Measurements from ENCODE around the gene TSPAN9. TPM values are rescaled to one million over a fixed set of nuclear protein-coding genes. Genes with fewer than 3 reads are reported as not detected.

Gene TSPAN9
- total RNA-seq, 2 experiments from 2014 or later = 0.15 TPM; not detected in 1

GRCh38 chr12:3087758-3088650 is 10.8 kb downstream of the TSPAN9 start:
- H3K4me3 Mint-ChIP-seq = no peak overlapping the region
- CTCF ChIA-PET = interaction anchor here (1.0 to 1.6 kb wide), 2 partner anchors 15 to 17 kb away, joined by 3 to 4 read pairs; no protein-coding TSS in a partner anchor
- no peak for DNase-seq
- no peaks in the 10 kb centered on the region for H3K9me3 Mint-ChIP-seq
- H3K4me1 Mint-ChIP-seq = peaks cover 6% of the 10 kb centered on the region
- no peaks in the 10 kb centered on the region for H3K36me3 Mint-ChIP-seq (ENCODE audit: low read depth)
- no peaks in the 10 kb centered on the region for H3K27me3 Mint-ChIP-seq
- H3K27ac Mint-ChIP-seq = no peak overlapping the region
- POLR2A ChIA-PET = no interaction called here

GRCh38 chr12:3089588-3089987 is 12.4 kb downstream of the TSPAN9 start:
- Mint-ChIP-seq H3K4me3 (no peak overlapping the region), H3K9me3 (no peaks in the 10 kb centered on the region), H3K4me1 (no peaks in the 10 kb centered on the region), H3K36me3 (ENCODE audit: low read depth) (no peaks in the 10 kb centered on the region), H3K27ac (no peak overlapping the region), H3K27me3 (no peaks in the 10 kb centered on the region)
- ChIA-PET POLR2A (no interaction called here), CTCF (interaction anchor here (1.6 kb wide), 1 partner anchor 16 kb away, joined by 4 read pairs; no protein-coding TSS in a partner anchor)
- no peak for DNase-seq

GRCh38 chr12:3090240-3091037 is 13.3 kb downstream of the TSPAN9 start:
- no peaks in the 10 kb centered on the region for H3K9me3 Mint-ChIP-seq
- no peak for DNase-seq
- H3K27ac Mint-ChIP-seq = no peak overlapping the region
- H3K36me3 Mint-ChIP-seq (ENCODE audit: low read depth) = no peaks in the 10 kb centered on the region
- no peaks in the 10 kb centered on the region for H3K27me3 Mint-ChIP-seq
- H3K4me1 Mint-ChIP-seq = no peaks in the 10 kb centered on the region
- ChIA-PET POLR2A (no interaction called here), CTCF (no interaction called here)
- no peak overlapping the region for H3K4me3 Mint-ChIP-seq

GRCh38 chr12:3091038-3091319 is 13.8 kb downstream of the TSPAN9 start:
- Mint-ChIP-seq H3K4me1 (no peaks in the 10 kb centered on the region), H3K9me3 (no peaks in the 10 kb centered on the region), H3K27me3 (no peaks in the 10 kb centered on the region), H3K27ac (no peak overlapping the region), H3K36me3 (ENCODE audit: low read depth) (no peaks in the 10 kb centered on the region), H3K4me3 (no peak overlapping the region)
- DNase-seq = no peak
- CTCF ChIA-PET = no interaction called here
- POLR2A ChIA-PET = no interaction called here

GRCh38 chr12:3091382-3092241 is 14.4 kb downstream of the TSPAN9 start:
- no peak overlapping the region for H3K4me3 Mint-ChIP-seq
- H3K36me3 Mint-ChIP-seq (ENCODE audit: low read depth) = no peaks in the 10 kb centered on the region
- H3K4me1 Mint-ChIP-seq = no peaks in the 10 kb centered on the region
- POLR2A ChIA-PET = no interaction called here
- CTCF ChIA-PET = no interaction called here
- peaks cover 5% of the 10 kb centered on the region for H3K9me3 Mint-ChIP-seq
- DNase-seq = no peak
- H3K27ac Mint-ChIP-seq = no peak overlapping the region
- no peaks in the 10 kb centered on the region for H3K27me3 Mint-ChIP-seq

GRCh38 chr12:3092764-3093163 is 15.6 kb downstream of the TSPAN9 start:
- Mint-ChIP-seq H3K27ac (no peak overlapping the region), H3K27me3 (no peaks in the 10 kb centered on the region)

GRCh38 chr12:3097186-3097804 is 20.1 kb downstream of the TSPAN9 start:
- ChIA-PET POLR2A (no interaction called here), CTCF (interaction anchor here (0.9 kb wide), 1 partner anchor 25 kb away, joined by 3 read pairs; no protein-coding TSS in a partner anchor)
- Mint-ChIP-seq H3K4me1 (no peaks in the 10 kb centered on the region), H3K27ac (no peak overlapping the region), H3K9me3 (peaks cover 24% of the 10 kb centered on the region), H3K4me3 (no peak overlapping the region), H3K36me3 (ENCODE audit: low read depth) (no peaks in the 10 kb centered on the region), H3K27me3 (peaks cover 4% of the 10 kb centered on the region)
- no peak for DNase-seq

More at GRCh38 chr12:3092764-3093163, 15.6 kb downstream of the TSPAN9 start:
- no peak for DNase-seq
- H3K4me1 Mint-ChIP-seq = no peaks in the 10 kb centered on the region
- H3K36me3 Mint-ChIP-seq (ENCODE audit: low read depth) = no peaks in the 10 kb centered on the region
- ChIA-PET POLR2A (no interaction called here), CTCF (interaction anchor here (1.6 kb wide), 1 partner anchor 207 kb away, joined by 7 read pairs; no protein-coding TSS in a partner anchor)
- H3K9me3 Mint-ChIP-seq = peaks cover 6% of the 10 kb centered on the region
- no peak overlapping the region for H3K4me3 Mint-ChIP-seq

- H3K27me3 Mint-ChIP-seq = peaks cover 4% of the 10 kb centered on the region
- DNase-seq = no peak
- CTCF ChIA-PET = interaction anchor here (0.6 kb wide), 1 partner anchor 152 kb away, joined by 3 read pairs; no protein-coding TSS in a partner anchor
- H3K4me1 Mint-ChIP-seq = no peaks in the 10 kb centered on the region
- POLR2A ChIA-PET = no interaction called here
- no peak overlapping the region for H3K27ac Mint-ChIP-seq
- H3K4me3 Mint-ChIP-seq = no peak overlapping the region
- peaks cover 24% of the 10 kb centered on the region for H3K9me3 Mint-ChIP-seq
- H3K36me3 Mint-ChIP-seq (ENCODE audit: low read depth) = no peaks in the 10 kb centered on the region
Observed at GRCh38 chr12:3097836-3098235, 20.7 kb downstream of the TSPAN9 start.

- POLR2A ChIA-PET = no interaction called here
- CTCF ChIA-PET = interaction anchor here (0.6 kb wide), 1 partner anchor 151 kb away, joined by 3 read pairs; no protein-coding TSS in a partner anchor
- DNase-seq = no peak
- no peaks in the 10 kb centered on the region for H3K4me1 Mint-ChIP-seq
- H3K27me3 Mint-ChIP-seq = peaks cover 4% of the 10 kb centered on the region
- H3K9me3 Mint-ChIP-seq = peaks cover 24% of the 10 kb centered on the region
- no peak overlapping the region for H3K27ac Mint-ChIP-seq
- no peak overlapping the region for H3K4me3 Mint-ChIP-seq
- H3K36me3 Mint-ChIP-seq (ENCODE audit: low read depth) = no peaks in the 10 kb centered on the region
Observed at GRCh38 chr12:3098436-3098835, 21.3 kb downstream of the TSPAN9 start.

GRCh38 chr12:3099146-3099545 is 22.0 kb downstream of the TSPAN9 start:
- POLR2A ChIA-PET = no interaction called here
- H3K27ac Mint-ChIP-seq = no peak overlapping the region
- CTCF ChIA-PET = interaction anchor here (1.2 kb wide), 1 partner anchor 21 kb away, joined by 3 read pairs; no protein-coding TSS in a partner anchor

GRCh38 chr12:3101309-3102024 is 24.3 kb downstream of the TSPAN9 start:
- peaks cover 19% of the 10 kb centered on the region for H3K9me3 Mint-ChIP-seq
- H3K27ac Mint-ChIP-seq = peak overlapping the region; percentile 46

More at GRCh38 chr12:3099146-3099545, 22.0 kb downstream of the TSPAN9 start:
- Mint-ChIP-seq H3K4me3 (no peak overlapping the region), H3K9me3 (peaks cover 24% of the 10 kb centered on the region), H3K36me3 (ENCODE audit: low read depth) (no peaks in the 10 kb centered on the region), H3K4me1 (no peaks in the 10 kb centered on the region), H3K27me3 (peaks cover 8% of the 10 kb centered on the region)
- no peak for DNase-seq

More at GRCh38 chr12:3101309-3102024, 24.3 kb downstream of the TSPAN9 start:
- Mint-ChIP-seq H3K4me1 (peaks cover 9% of the 10 kb centered on the region), H3K27me3 (peaks cover 11% of the 10 kb centered on the region), H3K4me3 (no peak overlapping the region), H3K36me3 (ENCODE audit: low read depth) (no peaks in the 10 kb centered on the region)
- ChIA-PET POLR2A (interaction anchor here (0.8 kb wide), 1 partner anchor 67 kb away, joined by 3 read pairs; no protein-coding TSS in a partner anchor), CTCF (interaction anchor here (0.6 kb wide), 1 partner anchor 853 kb away, joined by 3 read pairs; no protein-coding TSS in a partner anchor)
- DNase-seq = no peak
